Measurements from ENCODE around the gene BLNK.

The BLNK gene

GRCh38 chr10:96235326-96236089, 35.9 kb downstream of the BLNK start:
- H3K9ac ChIP-seq (ENCODE audit: low read length), result no peak overlapping the region
- H3K4me3 ChIP-seq (ENCODE audit: low read depth in 1 of 2, low read length in 2 of 2), result no peak overlapping the region
- no peaks in the 10 kb centered on the region for H3K36me3 ChIP-seq (ENCODE audit: insufficient read depth, low read length)
- no peak overlapping the region for H3K27ac ChIP-seq (ENCODE audit: low read depth, low read length)
- no peaks in the 10 kb centered on the region for H3K27me3 ChIP-seq (ENCODE audit: control insufficient read depth in 1 of 2, insufficient read depth in 2 of 2, low read length in 2 of 2)
- no peaks in the 10 kb centered on the region for H3K9me3 ChIP-seq (ENCODE audit: low read length)
- H3K4me1 ChIP-seq (ENCODE audit: insufficient read depth, low read length), result peaks cover 7% of the 10 kb centered on the region

GRCh38 chr10:96233959-96234358, 37.4 kb downstream of the BLNK start:
- no peak overlapping the region for H3K27ac ChIP-seq (ENCODE audit: low read depth, low read length)
- no peaks in the 10 kb centered on the region for H3K36me3 ChIP-seq (ENCODE audit: insufficient read depth, low read length)

GRCh38 chr10:96230527-96230926, 40.8 kb downstream of the BLNK start:
- Histone ChIP-seq H3K4me3 (ENCODE audit: low read depth in 1 of 2, low read length in 2 of 2) (no peak overlapping the region), H3K36me3 (ENCODE audit: insufficient read depth, low read length) (no peaks in the 10 kb centered on the region), H3K9ac (ENCODE audit: low read length) (no peak overlapping the region), H3K4me1 (ENCODE audit: insufficient read depth, low read length) (peaks cover 7% of the 10 kb centered on the region), H3K9me3 (ENCODE audit: low read length) (no peaks in the 10 kb centered on the region), H3K27ac (ENCODE audit: low read depth, low read length) (no peak overlapping the region), H3K27me3 (ENCODE audit: control insufficient read depth in 1 of 2, insufficient read depth in 2 of 2, low read length in 2 of 2) (no peaks in the 10 kb centered on the region)

More at GRCh38 chr10:96233959-96234358, 37.4 kb downstream of the BLNK start:
- H3K27me3 ChIP-seq (ENCODE audit: control insufficient read depth in 1 of 2, insufficient read depth in 2 of 2, low read length in 2 of 2), result no peaks in the 10 kb centered on the region
- H3K4me1 ChIP-seq (ENCODE audit: insufficient read depth, low read length), result peaks cover 7% of the 10 kb centered on the region
- H3K9me3 ChIP-seq (ENCODE audit: low read length), result no peaks in the 10 kb centered on the region
- H3K4me3 ChIP-seq (ENCODE audit: low read depth in 1 of 2, low read length in 2 of 2), result no peak overlapping the region
- H3K9ac ChIP-seq (ENCODE audit: low read length), result no peak overlapping the region

- Histone ChIP-seq H3K4me3 (ENCODE audit: low read depth in 1 of 2, low read length in 2 of 2) (no peak overlapping the region), H3K4me1 (ENCODE audit: insufficient read depth, low read length) (peaks cover 7% of the 10 kb centered on the region), H3K27ac (ENCODE audit: low read depth, low read length) (no peak overlapping the region), H3K9me3 (ENCODE audit: low read length) (no peaks in the 10 kb centered on the region), H3K27me3 (ENCODE audit: control insufficient read depth in 1 of 2, insufficient read depth in 2 of 2, low read length in 2 of 2) (no peaks in the 10 kb centered on the region), H3K36me3 (ENCODE audit: insufficient read depth, low read length) (no peaks in the 10 kb centered on the region), H3K9ac (ENCODE audit: low read length) (no peak overlapping the region)
These were observed 41.8 kb downstream of the BLNK start for GRCh38 chr10:96229568-96230030.

GRCh38 chr10:96228408-96228994, 42.9 kb downstream of the BLNK start:
- H3K27me3 ChIP-seq (ENCODE audit: control insufficient read depth in 1 of 2, insufficient read depth in 2 of 2, low read length in 2 of 2), result no peaks in the 10 kb centered on the region
- H3K4me3 ChIP-seq (ENCODE audit: low read depth in 1 of 2, low read length in 2 of 2), result no peak overlapping the region
- no peaks in the 10 kb centered on the region for H3K9me3 ChIP-seq (ENCODE audit: low read length)
- no peaks in the 10 kb centered on the region for H3K4me1 ChIP-seq (ENCODE audit: insufficient read depth, low read length)
- no peak overlapping the region for H3K27ac ChIP-seq (ENCODE audit: low read depth, low read length)
- no peak overlapping the region for H3K9ac ChIP-seq (ENCODE audit: low read length)
- no peaks in the 10 kb centered on the region for H3K36me3 ChIP-seq (ENCODE audit: insufficient read depth, low read length)

- Histone ChIP-seq H3K27ac (ENCODE audit: low read depth, low read length) (no peak overlapping the region), H3K9ac (ENCODE audit: low read length) (no peak overlapping the region), H3K4me3 (ENCODE audit: low read depth in 1 of 2, low read length in 2 of 2) (no peak overlapping the region), H3K36me3 (ENCODE audit: insufficient read depth, low read length) (no peaks in the 10 kb centered on the region), H3K27me3 (ENCODE audit: control insufficient read depth in 1 of 2, insufficient read depth in 2 of 2, low read length in 2 of 2) (no peaks in the 10 kb centered on the region), H3K4me1 (ENCODE audit: insufficient read depth, low read length) (no peaks in the 10 kb centered on the region), H3K9me3 (ENCODE audit: low read length) (no peaks in the 10 kb centered on the region)
These were observed 44.2 kb downstream of the BLNK start for GRCh38 chr10:96227206-96227605.

- H3K9me3 ChIP-seq (ENCODE audit: low read length), result no peaks in the 10 kb centered on the region
- H3K36me3 ChIP-seq (ENCODE audit: insufficient read depth, low read length), result no peaks in the 10 kb centered on the region
- no peaks in the 10 kb centered on the region for H3K4me1 ChIP-seq (ENCODE audit: insufficient read depth, low read length)
- H3K9ac ChIP-seq (ENCODE audit: low read length), result no peak overlapping the region
- H3K4me3 ChIP-seq (ENCODE audit: low read depth in 1 of 2, low read length in 2 of 2), result no peak overlapping the region
- no peak overlapping the region for H3K27ac ChIP-seq (ENCODE audit: low read depth, low read length)
- no peaks in the 10 kb centered on the region for H3K27me3 ChIP-seq (ENCODE audit: control insufficient read depth in 1 of 2, insufficient read depth in 2 of 2, low read length in 2 of 2)
These were observed 46.2 kb downstream of the BLNK start for GRCh38 chr10:96225119-96225518.

GRCh38 chr10:96222908-96223307, 48.5 kb downstream of the BLNK start:
- Histone ChIP-seq H3K27me3 (ENCODE audit: control insufficient read depth in 1 of 2, insufficient read depth in 2 of 2, low read length in 2 of 2) (no peaks in the 10 kb centered on the region), H3K4me3 (ENCODE audit: low read depth in 1 of 2, low read length in 2 of 2) (no peak overlapping the region), H3K9me3 (ENCODE audit: low read length) (no peaks in the 10 kb centered on the region), H3K36me3 (ENCODE audit: insufficient read depth, low read length) (no peaks in the 10 kb centered on the region), H3K27ac (ENCODE audit: low read depth, low read length) (no peak overlapping the region), H3K4me1 (ENCODE audit: insufficient read depth, low read length) (no peaks in the 10 kb centered on the region), H3K9ac (ENCODE audit: low read length) (no peak overlapping the region)

- H3K9ac ChIP-seq (ENCODE audit: low read length), result no peak overlapping the region
- no peak overlapping the region for H3K4me3 ChIP-seq (ENCODE audit: low read depth in 1 of 2, low read length in 2 of 2)
- no peaks in the 10 kb centered on the region for H3K36me3 ChIP-seq (ENCODE audit: insufficient read depth, low read length)
- no peaks in the 10 kb centered on the region for H3K27me3 ChIP-seq (ENCODE audit: control insufficient read depth in 1 of 2, insufficient read depth in 2 of 2, low read length in 2 of 2)
- no peaks in the 10 kb centered on the region for H3K9me3 ChIP-seq (ENCODE audit: low read length)
- no peaks in the 10 kb centered on the region for H3K4me1 ChIP-seq (ENCODE audit: insufficient read depth, low read length)
- H3K27ac ChIP-seq (ENCODE audit: low read depth, low read length), result no peak overlapping the region
These were observed 48.9 kb downstream of the BLNK start for GRCh38 chr10:96222441-96222840.

GRCh38 chr10:96218826-96219225, 52.5 kb downstream of the BLNK start:
- Histone ChIP-seq H3K9ac (ENCODE audit: low read length) (no peak overlapping the region), H3K4me1 (ENCODE audit: insufficient read depth, low read length) (no peaks in the 10 kb centered on the region), H3K9me3 (ENCODE audit: low read length) (no peaks in the 10 kb centered on the region), H3K36me3 (ENCODE audit: insufficient read depth, low read length) (no peaks in the 10 kb centered on the region), H3K4me3 (ENCODE audit: low read depth in 1 of 2, low read length in 2 of 2) (no peak overlapping the region), H3K27me3 (ENCODE audit: control insufficient read depth in 1 of 2, insufficient read depth in 2 of 2, low read length in 2 of 2) (no peaks in the 10 kb centered on the region), H3K27ac (ENCODE audit: low read depth, low read length) (no peak overlapping the region)

- Histone ChIP-seq H3K9ac (ENCODE audit: low read length) (no peak overlapping the region), H3K4me3 (ENCODE audit: low read depth in 1 of 2, low read length in 2 of 2) (no peak overlapping the region), H3K27me3 (ENCODE audit: control insufficient read depth in 1 of 2, insufficient read depth in 2 of 2, low read length in 2 of 2) (no peaks in the 10 kb centered on the region), H3K27ac (ENCODE audit: low read depth, low read length) (no peak overlapping the region), H3K4me1 (ENCODE audit: insufficient read depth, low read length) (no peaks in the 10 kb centered on the region), H3K9me3 (ENCODE audit: low read length) (no peaks in the 10 kb centered on the region), H3K36me3 (ENCODE audit: insufficient read depth, low read length) (no peaks in the 10 kb centered on the region)
These were observed 53.7 kb downstream of the BLNK start for GRCh38 chr10:96217711-96218110.

GRCh38 chr10:96216775-96217174, 54.6 kb downstream of the BLNK start:
- Histone ChIP-seq H3K27me3 (ENCODE audit: control insufficient read depth in 1 of 2, insufficient read depth in 2 of 2, low read length in 2 of 2) (no peaks in the 10 kb centered on the region), H3K4me1 (ENCODE audit: insufficient read depth, low read length) (no peaks in the 10 kb centered on the region), H3K27ac (ENCODE audit: low read depth, low read length) (no peak overlapping the region), H3K9ac (ENCODE audit: low read length) (no peak overlapping the region), H3K36me3 (ENCODE audit: insufficient read depth, low read length) (no peaks in the 10 kb centered on the region), H3K9me3 (ENCODE audit: low read length) (no peaks in the 10 kb centered on the region), H3K4me3 (ENCODE audit: low read depth in 1 of 2, low read length in 2 of 2) (no peak overlapping the region)

Data from muscle layer of colon (tissue), 2 donors.